Endothelial cell of hepatic sinusoid (primary cell): ENCODE measurements around the gene ZBTB16.

ENCODE experiments used
- in situ Hi-C: cut with HindIII; loops from 2 replicates; pipeline ENCODE4 v1.10.0; 2017; ENCODE audit warnings: low sequenced_read_pairs

The ZBTB16 gene

GRCh38 chr11:114124601-114125144 is 65.2 kb downstream of the ZBTB16 start:
- in situ Hi-C loops, result no loop called here

DNA sequence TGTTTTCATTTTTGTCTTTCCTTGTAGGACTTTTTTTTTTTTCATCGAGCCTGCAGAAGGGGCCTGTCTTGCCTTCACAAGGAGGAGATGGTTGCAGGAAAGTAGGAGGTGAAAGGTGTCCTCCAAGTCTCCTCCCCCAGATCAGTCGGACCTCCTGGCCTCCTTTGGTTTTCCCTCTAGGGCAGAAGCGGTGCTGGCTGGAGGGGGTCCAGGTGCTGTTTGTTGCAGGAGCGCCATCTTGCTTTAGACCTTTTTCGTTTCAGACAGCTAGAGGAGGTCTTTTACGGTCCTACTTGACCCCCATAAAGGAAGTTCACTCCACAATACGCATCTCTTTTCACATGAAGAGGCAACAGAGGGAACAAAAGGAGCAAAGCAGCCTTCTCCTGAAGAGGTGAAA is 66.0 kb downstream of the ZBTB16 start:
- in situ Hi-C loops, result no loop called here

- in situ Hi-C loops, result no loop called here
Observed at GRCh38 chr11:114125959-114126358, 66.4 kb downstream of the ZBTB16 start.

GRCh38 chr11:114128399-114128798 is 68.9 kb downstream of the ZBTB16 start:
- in situ Hi-C loops, result no loop called here

DNA sequence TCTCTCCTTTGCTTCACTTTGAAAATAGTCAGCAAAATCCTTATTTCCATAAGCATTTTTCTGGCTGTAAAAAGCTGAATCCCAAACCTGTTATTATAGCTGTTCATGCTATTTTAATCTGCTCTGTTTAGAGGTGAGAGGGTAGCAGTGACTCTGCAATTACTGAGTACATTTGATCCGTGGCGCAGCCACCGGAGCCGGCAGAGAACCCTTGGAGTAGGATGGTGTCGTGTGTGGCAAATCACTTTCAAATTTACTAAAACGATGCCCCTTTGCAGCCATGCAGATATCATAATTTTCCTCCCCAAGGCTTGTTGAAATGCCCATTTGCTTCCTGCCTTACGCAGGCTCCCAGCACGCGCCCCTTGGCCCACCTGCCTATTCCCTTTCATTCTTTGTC is 69.6 kb downstream of the ZBTB16 start:
- in situ Hi-C loops, result no loop called here

GRCh38 chr11:114129699-114130098 is 70.2 kb downstream of the ZBTB16 start:
- in situ Hi-C loops, result loop anchor here (5.0 kb wide), 1 partner anchor 73 kb away; no protein-coding TSS in a partner anchor

DNA sequence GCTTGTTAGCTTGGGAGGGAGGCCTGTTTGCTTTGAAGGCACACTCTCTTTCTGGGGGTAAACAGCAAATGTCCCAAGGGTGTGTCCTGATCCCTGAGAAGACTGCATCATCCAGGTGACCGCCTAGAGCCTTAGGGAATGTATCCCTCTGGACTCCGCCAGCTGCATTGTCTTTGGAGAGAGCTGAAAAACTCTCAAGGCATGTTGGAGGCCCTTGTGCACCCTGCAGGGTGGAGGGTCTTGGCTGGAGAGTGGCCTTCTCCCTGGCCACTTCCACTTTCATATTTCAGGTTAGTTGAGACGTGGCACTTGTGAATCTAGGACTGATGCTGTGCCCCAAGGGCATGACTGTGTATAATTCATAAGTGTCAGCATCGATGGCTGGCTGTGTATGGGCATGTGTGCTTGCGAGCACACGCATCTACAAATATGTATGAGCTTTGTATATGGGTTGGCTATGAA is 70.6 kb downstream of the ZBTB16 start:
- in situ Hi-C loops, result loop anchor here (5.0 kb wide), 1 partner anchor 72 kb away; no protein-coding TSS in a partner anchor

DNA sequence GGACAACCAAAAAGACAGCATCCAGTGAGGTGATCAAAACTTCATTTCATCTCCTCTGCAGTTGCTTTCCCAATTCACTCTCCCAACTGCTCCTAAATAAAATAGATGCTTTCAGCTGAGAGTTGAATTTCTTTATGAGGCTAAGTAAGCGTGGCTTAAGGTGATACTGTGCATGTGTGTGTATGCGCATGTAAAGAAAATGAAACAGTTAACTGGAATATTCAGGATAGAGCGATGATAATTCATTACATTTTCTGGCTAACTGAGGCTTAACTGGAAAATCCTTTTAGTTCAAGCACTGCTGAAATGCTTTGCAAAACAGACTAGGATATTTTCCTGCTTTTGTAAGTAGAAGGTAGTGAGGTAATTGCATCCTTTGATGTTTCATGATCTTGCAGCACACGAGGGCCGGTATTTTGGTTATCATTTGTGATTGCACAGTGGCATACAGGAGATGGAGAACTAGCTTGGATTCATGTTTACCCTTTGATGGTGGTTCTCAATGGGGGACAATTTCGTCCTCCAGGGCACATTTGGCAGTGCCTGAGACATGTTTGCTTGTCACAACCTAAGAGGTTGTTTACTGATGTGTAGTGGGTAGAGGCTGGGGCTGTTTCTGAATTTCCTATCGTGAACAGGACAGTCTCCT is 71.2 kb downstream of the ZBTB16 start:
- in situ Hi-C loops, result loop anchor here (5.0 kb wide), 1 partner anchor 72 kb away; no protein-coding TSS in a partner anchor

DNA sequence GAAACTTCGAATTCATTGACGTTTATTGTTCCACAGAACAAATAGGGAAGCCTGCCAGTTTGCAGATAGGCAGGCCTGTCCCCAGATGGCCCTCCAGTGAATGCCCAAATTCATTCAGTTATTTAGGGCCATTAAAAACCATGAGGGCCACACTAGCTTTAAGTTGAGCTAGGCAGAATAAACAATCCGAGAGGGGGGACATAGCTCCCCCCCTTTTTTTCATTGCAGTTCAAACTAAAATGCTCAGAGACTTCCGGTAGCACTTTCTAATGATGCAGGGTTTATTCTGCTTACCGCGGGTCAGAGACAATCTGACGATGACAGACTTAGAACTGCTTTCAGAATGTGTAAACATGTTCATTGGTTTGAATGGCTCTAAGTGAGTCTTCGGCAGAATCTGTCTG is 72.0 kb downstream of the ZBTB16 start:
- in situ Hi-C loops, result loop anchor here (5.0 kb wide), 1 partner anchor 71 kb away; no protein-coding TSS in a partner anchor

GRCh38 chr11:114132417-114132816 is 72.9 kb downstream of the ZBTB16 start:
- in situ Hi-C loops, result loop anchor here (5.0 kb wide), 1 partner anchor 70 kb away; no protein-coding TSS in a partner anchor

GRCh38 chr11:114132944-114133394 is 73.5 kb downstream of the ZBTB16 start:
- in situ Hi-C loops, result loop anchor here (5.0 kb wide), 1 partner anchor 69 kb away; no protein-coding TSS in a partner anchor

- in situ Hi-C loops, result loop anchor here (5.0 kb wide), 1 partner anchor 69 kb away; no protein-coding TSS in a partner anchor
Observed at GRCh38 chr11:114133548-114134329, 74.2 kb downstream of the ZBTB16 start.

- in situ Hi-C loops, result loop anchor here (5.0 kb wide), 1 partner anchor 67 kb away; no protein-coding TSS in a partner anchor
Observed at GRCh38 chr11:114134870-114135269, 75.4 kb downstream of the ZBTB16 start.

GRCh38 chr11:114135737-114136151 is 76.2 kb downstream of the ZBTB16 start:
- in situ Hi-C loops, result no loop called here

GRCh38 chr11:114136686-114137640 is 77.5 kb downstream of the ZBTB16 start:
- in situ Hi-C loops, result no loop called here

DNA sequence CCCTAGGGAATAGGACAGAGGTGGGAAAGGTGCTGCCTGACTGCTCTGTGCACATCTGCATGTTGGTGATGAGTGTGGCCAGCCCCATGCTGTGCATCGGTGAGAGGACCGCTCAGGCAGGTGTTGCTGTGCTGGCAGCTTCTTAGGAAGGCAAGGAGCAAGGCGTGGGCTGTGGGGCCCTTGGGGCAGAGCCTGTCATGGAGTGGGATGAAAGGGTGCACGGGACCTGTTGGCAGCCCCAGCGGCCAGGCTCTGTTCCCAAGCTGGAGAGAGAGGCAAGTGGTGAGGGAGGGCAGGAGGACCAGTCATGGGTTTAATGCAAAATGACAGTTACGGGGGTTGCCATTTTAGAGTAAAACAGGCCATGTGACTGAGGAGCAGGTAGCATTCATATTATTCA is 78.3 kb downstream of the ZBTB16 start:
- in situ Hi-C loops, result no loop called here

DNA sequence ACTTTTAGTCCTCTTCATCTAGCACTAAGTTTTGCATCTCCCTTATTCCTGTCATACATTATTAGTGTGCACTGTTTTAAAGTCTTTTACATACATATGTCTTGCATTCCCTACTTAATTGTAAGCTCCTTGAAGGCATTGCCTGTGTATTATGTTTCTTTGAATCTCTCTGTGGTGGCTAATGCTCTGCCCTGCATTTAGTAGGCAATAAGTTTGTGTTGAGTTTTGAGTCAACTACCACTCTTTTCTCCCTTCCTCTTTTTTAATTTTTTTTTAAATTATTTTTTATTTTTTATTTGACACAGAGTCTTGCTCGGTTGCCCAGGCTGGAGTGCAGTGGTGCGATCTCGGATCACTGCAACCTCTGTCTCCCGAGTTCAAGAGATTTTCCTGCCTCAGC is 78.9 kb downstream of the ZBTB16 start:
- in situ Hi-C loops, result no loop called here

- in situ Hi-C loops, result loop anchor here (5.0 kb wide), 1 partner anchor 99 kb away; no protein-coding TSS in a partner anchor
Observed at GRCh38 chr11:114140826-114141225, 81.3 kb downstream of the ZBTB16 start.

DNA sequence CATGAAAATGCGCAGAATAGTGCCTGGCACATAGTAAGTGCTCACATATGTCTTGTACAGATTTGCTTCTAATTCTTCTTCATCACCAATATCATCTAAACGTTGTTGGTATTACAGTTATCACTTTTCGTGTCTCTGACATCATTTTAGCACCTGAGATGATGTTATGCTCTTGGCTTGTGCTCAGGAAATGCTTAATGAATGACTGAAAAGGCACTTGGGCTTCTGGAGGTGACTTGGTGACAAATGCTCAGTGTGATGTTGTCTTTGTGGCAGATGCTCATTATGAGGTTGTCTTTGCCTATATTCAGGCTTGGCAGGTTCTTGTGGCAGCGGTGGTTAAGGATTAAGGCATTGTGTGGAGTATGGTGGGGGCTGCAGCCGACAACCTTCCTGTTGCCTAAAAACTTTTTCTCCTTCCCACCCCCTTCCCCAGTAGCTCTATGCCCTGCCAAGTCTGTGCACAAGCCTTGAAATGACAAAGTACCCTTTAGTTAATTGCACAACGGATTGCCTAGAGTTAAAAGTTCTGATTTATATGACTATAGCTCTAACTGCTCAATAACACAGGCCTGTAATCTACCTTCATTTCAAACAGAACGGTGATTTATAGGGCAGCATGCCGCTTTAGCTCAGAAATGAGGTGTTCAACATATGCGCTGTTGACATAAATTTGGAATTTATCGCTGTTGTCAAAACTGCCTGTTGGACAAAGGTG is 82.5 kb downstream of the ZBTB16 start:
- in situ Hi-C loops, result loop anchor here (5.0 kb wide), 1 partner anchor 100 kb away; no protein-coding TSS in a partner anchor
